ENCODE results near the gene PRSS21. TPM values are rescaled to one million over a fixed set of nuclear protein-coding genes. Genes with fewer than 3 reads are reported as not detected.

Gene PRSS21
- total and polyA plus RNA-seq, 2 donors from 2014 or later = 0.54 TPM; not detected in 1

DNA sequence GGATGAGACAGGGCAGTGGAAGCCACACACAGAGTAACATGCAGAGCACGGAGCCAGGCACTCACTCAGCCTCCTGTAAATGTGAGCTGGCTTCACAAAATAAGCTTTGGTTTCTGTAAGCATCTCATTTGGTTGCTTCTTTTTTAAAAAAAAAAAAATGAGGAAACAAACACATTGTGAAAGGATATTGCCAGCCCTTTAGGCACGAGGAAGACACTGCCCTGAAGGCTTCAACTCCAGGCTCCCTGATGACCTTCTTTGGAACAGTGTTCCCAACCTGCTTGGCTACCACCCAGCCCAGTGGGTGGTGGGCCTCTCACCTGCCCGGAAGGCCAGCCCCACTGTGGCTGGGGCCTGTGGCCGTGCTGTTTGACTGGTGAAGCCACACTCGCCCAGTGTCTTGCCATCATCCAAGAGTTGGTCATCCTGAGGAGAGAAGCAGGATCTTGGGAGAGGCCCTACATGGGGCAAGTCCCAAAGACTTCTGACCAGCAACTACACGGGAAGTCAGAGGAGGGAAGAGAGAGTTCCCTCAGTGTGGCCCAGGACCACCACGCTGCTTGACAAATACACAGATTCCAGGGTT, 41.8 kb upstream of the PRSS21 start:
- Histone ChIP-seq H3K9me3 (ENCODE audit: control insufficient read depth in 2 of 3, insufficient read depth in 1 of 3, low read length in 3 of 3) (no peaks in the 10 kb centered on the region), H3K36me3 (ENCODE audit: control insufficient read depth in 2 of 3, insufficient read depth in 3 of 3, low read length in 3 of 3) (peaks cover 0 to 24% (median 15%) of the 10 kb centered on the region in 3 donors), H3K27me3 (ENCODE audit: control insufficient read depth, insufficient read depth, low read length) (no peaks in the 10 kb centered on the region), H3K27ac (ENCODE audit: low read depth in 2 of 2, low read length in 2 of 2) (no peak overlapping the region), H3K9ac (ENCODE audit: low read length in 3 of 3) (no peak overlapping the region), H3K4me1 (ENCODE audit: control insufficient read depth in 2 of 3, insufficient read depth in 2 of 3, low read depth in 1 of 3, low read length in 3 of 3) (peaks cover 0 to 23% (median 7%) of the 10 kb centered on the region in 3 donors), H3K4me3 (ENCODE audit: low read length in 3 of 3) (no peak overlapping the region)
- TF ChIP-seq, protein P1, sequence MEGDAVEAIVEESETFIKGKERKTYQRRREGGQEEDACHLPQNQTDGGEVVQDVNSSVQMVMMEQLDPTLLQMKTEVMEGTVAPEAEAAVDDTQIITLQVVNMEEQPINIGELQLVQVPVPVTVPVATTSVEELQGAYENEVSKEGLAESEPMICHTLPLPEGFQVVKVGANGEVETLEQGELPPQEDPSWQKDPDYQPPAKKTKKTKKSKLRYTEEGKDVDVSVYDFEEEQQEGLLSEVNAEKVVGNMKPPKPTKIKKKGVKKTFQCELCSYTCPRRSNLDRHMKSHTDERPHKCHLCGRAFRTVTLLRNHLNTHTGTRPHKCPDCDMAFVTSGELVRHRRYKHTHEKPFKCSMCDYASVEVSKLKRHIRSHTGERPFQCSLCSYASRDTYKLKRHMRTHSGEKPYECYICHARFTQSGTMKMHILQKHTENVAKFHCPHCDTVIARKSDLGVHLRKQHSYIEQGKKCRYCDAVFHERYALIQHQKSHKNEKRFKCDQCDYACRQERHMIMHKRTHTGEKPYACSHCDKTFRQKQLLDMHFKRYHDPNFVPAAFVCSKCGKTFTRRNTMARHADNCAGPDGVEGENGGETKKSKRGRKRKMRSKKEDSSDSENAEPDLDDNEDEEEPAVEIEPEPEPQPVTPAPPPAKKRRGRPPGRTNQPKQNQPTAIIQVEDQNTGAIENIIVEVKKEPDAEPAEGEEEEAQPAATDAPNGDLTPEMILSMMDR (IDR thresholded peaks at IDR 0.05; ENCODE audit: borderline replicate concordance, extremely low read depth, insufficient read depth) = no peak
- no peak for FAIRE-seq
- intact Hi-C loops (cut with DNase I) = no loop called here
- peak in 1 of 5 donors; percentile 25 for DNase-seq

DNA sequence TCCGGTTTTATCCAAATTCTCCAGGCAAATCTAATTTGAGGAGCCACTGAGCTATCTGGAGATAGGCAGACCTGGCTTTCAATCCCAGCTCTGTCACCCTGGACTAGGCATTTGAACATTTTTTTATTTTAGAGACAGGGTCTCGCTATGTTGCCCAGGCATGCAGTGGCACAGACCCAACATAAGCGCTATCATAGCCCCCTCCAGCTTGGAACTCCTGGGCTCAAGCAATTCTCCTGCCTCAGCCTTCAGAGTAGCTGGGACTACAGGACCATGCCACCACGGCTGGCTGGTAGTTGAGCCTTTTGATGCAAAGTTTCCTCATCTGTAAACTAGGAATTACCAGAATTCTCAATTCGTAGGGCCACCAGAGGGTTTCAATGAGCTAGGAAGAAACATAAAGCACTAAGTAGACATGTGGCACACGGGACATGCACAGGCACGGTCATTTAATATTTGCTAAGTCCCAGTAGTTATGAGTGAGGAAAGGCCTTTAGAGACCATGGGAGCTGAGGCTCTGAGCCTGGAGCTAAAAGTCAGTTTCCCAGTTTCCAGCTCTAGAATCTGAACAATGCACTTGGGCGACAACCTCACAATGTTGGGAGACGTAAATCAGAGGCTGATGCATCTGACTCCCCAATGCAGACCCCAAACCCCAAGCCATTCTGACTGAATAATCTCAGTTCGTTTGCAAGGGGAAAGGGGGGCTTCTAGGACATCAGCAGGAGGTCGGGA, 41.1 kb upstream of the PRSS21 start:
- DNase-seq (peak in 1 of 5 donors; percentile 18), FAIRE-seq (no peak)
- TF ChIP-seq, protein P1 (IDR thresholded peaks at IDR 0.05; ENCODE audit: borderline replicate concordance, extremely low read depth, insufficient read depth) = no peak
- H3K4me3 ChIP-seq (ENCODE audit: low read length in 3 of 3) = peak overlapping the region; percentile 78 to 86 (median 86)
- intact Hi-C loops (cut with DNase I) = no loop called here
- no peaks in the 10 kb centered on the region for H3K27me3 ChIP-seq (ENCODE audit: control insufficient read depth, insufficient read depth, low read length)
- H3K4me1 ChIP-seq (ENCODE audit: control insufficient read depth in 2 of 3, insufficient read depth in 2 of 3, low read depth in 1 of 3, low read length in 3 of 3) = peaks cover 0 to 23% (median 7%) of the 10 kb centered on the region in 3 donors
- no peak overlapping the region for H3K27ac ChIP-seq (ENCODE audit: low read depth in 2 of 2, low read length in 2 of 2)
- peak overlapping the region; percentile 27 to 80 (median 68) for H3K9ac ChIP-seq (ENCODE audit: low read length in 3 of 3)
- peaks cover 0 to 17% (median 9%) of the 10 kb centered on the region in 3 donors for H3K36me3 ChIP-seq (ENCODE audit: control insufficient read depth in 2 of 3, insufficient read depth in 3 of 3, low read length in 3 of 3)
- H3K9me3 ChIP-seq (ENCODE audit: control insufficient read depth in 2 of 3, insufficient read depth in 1 of 3, low read length in 3 of 3) = no peaks in the 10 kb centered on the region

DNA sequence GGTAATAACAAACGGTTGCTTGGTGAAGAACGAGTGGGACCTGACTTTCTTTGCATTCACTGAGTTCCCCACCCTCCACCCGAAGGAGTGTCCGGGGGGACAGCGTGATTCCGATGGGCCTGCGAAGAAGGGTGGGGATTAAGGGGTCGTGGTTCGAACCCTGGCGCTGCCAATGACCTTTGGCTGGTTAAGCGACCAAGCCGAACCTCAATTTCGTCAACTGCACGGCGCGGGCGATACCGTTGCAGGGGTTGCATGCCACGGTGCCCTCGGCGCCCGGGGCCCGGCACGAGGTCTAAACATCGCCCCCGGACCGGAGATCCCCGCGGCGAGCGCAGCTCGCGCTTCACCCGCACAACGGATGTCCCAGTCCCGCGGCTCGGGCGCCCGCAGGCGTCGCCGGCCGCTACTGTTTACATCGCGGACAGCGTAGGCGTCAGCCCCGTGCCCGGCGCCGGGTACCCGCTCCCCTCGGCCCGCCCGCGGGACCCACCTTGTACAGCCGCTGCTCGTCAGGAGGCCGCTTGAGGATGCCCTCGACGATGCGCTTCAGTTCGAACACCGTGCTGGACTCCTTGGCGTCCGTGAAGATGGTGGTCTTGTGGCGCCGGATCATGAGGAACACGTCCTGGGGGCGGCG, 40.4 kb upstream of the PRSS21 start:
- Histone ChIP-seq H3K27me3 (ENCODE audit: control insufficient read depth, insufficient read depth, low read length) (no peaks in the 10 kb centered on the region), H3K4me3 (ENCODE audit: low read length in 3 of 3) (peak overlapping the region; percentile 78 to 86 (median 86)), H3K4me1 (ENCODE audit: control insufficient read depth in 2 of 3, insufficient read depth in 2 of 3, low read depth in 1 of 3, low read length in 3 of 3) (peaks cover 0 to 23% (median 7%) of the 10 kb centered on the region in 3 donors), H3K36me3 (ENCODE audit: control insufficient read depth in 2 of 3, insufficient read depth in 3 of 3, low read length in 3 of 3) (peaks cover 0 to 15% (median 6%) of the 10 kb centered on the region in 3 donors), H3K27ac (ENCODE audit: low read depth in 2 of 2, low read length in 2 of 2) (peak overlapping the region in 1 of 2 donors; percentile 27), H3K9me3 (ENCODE audit: control insufficient read depth in 2 of 3, insufficient read depth in 1 of 3, low read length in 3 of 3) (no peaks in the 10 kb centered on the region), H3K9ac (ENCODE audit: low read length in 3 of 3) (peak overlapping the region; percentile 27 to 80 (median 68))
- FAIRE-seq = no peak
- intact Hi-C loops (cut with DNase I) = no loop called here
- TF ChIP-seq, protein P1 (IDR thresholded peaks at IDR 0.05; ENCODE audit: borderline replicate concordance, extremely low read depth, insufficient read depth) = no peak
- peak in 2 of 5 donors; percentile 67 to 84 for DNase-seq

Data from kidney (tissue), 14 donors.